ENCODE results near the gene TENM4.

DNA sequence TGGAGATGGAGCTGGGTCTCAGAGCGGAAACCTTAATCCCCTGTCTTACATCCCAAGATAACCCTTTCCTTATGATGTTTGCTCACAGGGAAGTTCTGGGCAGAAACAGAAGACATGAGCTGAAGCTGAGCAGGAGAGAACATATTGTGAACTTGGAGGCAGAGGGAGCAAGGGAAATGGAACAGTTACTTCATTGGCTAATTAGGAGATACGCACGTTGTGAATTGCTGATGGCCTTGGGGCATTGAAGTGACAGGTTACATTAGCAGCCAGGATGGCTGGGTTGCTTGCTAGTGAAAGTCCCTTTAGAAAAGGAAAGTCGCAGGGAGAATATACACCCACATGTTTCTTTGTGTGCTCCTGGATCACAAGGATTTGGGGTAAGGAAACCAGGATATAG lies 48.7 kb downstream of the TENM4 start:
- TF ChIP-seq POLR2A (IDR thresholded peaks at IDR 0.05; ENCODE audit: low read depth, low read length) (no peak), RBBP5 (conservative IDR thresholded peaks at IDR 0.05) (no peak), POLR2AphosphoS5 (IDR thresholded peaks at IDR 0.05; ENCODE audit: low read length) (no peak), RAD21 (IDR thresholded peaks at IDR 0.05; ENCODE audit: insufficient read depth, low read depth, low read length) (no peak), EP300 (IDR thresholded peaks at IDR 0.05; ENCODE audit: borderline replicate concordance in 1 of 2, control insufficient read depth in 1 of 2, low read depth in 2 of 2, low read length in 2 of 2) (no peak)
- TF ChIP-seq, protein P1, sequence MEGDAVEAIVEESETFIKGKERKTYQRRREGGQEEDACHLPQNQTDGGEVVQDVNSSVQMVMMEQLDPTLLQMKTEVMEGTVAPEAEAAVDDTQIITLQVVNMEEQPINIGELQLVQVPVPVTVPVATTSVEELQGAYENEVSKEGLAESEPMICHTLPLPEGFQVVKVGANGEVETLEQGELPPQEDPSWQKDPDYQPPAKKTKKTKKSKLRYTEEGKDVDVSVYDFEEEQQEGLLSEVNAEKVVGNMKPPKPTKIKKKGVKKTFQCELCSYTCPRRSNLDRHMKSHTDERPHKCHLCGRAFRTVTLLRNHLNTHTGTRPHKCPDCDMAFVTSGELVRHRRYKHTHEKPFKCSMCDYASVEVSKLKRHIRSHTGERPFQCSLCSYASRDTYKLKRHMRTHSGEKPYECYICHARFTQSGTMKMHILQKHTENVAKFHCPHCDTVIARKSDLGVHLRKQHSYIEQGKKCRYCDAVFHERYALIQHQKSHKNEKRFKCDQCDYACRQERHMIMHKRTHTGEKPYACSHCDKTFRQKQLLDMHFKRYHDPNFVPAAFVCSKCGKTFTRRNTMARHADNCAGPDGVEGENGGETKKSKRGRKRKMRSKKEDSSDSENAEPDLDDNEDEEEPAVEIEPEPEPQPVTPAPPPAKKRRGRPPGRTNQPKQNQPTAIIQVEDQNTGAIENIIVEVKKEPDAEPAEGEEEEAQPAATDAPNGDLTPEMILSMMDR (IDR thresholded peaks at IDR 0.05 in 2 of 3, conservative IDR thresholded peaks at IDR 0.05 in 1 of 3; ENCODE audit: control insufficient read depth in 2 of 3, extremely low read depth in 1 of 3, insufficient read depth in 1 of 3, low read depth in 3 of 3, low read length in 3 of 3), result no peak
